ENCODE data around the gene CNST. TPM values are rescaled to one million over a fixed set of nuclear protein-coding genes. Genes with fewer than 3 reads are reported as not detected.

The CNST gene
- total and polyA plus RNA-seq, 9 of the 15 experiments (the other 6 are each of a cell fraction or from before 2014, with no cell fraction given), result 17.0 to 55.3 (median 30.8) TPM

DNA sequence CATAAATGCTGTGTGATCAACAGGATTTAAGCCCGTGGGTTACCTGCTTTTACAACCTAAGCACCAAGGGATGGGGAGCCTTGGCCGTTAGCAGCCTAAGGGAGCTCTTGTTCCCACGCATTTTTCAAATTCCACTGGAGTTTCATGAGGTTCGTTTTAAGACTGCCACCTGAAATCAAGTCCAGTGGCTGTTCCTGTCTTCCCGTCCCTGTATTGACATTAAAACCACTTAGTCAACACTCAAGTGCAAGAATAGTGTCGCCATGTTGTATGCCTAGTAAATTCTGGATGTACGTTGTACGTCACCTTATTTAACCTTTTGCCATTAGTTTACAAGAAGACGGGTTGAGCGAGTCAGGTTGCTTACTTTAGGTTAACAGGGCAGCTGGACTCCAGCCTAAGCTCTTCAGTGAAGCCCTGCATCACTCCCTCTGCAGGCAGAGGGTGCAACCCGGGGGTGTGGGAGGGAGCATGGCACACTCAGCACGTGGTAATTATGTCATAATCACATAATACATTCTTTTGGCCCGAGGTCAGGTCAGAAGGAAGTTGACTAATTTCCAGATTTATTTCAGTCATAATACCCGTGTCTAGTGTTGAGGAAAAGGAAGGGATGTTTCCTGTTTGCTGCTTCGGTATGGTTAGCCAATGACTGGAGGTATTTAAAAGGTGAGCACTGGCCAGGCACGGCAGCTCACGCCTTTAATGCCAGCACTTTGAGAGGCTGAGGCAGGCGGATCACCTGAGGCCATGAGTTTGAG, 42.5 kb downstream of the CNST start (continued):
- TF ChIP-seq, protein P1, sequence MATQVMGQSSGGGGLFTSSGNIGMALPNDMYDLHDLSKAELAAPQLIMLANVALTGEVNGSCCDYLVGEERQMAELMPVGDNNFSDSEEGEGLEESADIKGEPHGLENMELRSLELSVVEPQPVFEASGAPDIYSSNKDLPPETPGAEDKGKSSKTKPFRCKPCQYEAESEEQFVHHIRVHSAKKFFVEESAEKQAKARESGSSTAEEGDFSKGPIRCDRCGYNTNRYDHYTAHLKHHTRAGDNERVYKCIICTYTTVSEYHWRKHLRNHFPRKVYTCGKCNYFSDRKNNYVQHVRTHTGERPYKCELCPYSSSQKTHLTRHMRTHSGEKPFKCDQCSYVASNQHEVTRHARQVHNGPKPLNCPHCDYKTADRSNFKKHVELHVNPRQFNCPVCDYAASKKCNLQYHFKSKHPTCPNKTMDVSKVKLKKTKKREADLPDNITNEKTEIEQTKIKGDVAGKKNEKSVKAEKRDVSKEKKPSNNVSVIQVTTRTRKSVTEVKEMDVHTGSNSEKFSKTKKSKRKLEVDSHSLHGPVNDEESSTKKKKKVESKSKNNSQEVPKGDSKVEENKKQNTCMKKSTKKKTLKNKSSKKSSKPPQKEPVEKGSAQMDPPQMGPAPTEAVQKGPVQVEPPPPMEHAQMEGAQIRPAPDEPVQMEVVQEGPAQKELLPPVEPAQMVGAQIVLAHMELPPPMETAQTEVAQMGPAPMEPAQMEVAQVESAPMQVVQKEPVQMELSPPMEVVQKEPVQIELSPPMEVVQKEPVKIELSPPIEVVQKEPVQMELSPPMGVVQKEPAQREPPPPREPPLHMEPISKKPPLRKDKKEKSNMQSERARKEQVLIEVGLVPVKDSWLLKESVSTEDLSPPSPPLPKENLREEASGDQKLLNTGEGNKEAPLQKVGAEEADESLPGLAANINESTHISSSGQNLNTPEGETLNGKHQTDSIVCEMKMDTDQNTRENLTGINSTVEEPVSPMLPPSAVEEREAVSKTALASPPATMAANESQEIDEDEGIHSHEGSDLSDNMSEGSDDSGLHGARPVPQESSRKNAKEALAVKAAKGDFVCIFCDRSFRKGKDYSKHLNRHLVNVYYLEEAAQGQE (IDR thresholded peaks at IDR 0.05; ENCODE audit: borderline replicate concordance), result no peak
- TF ChIP-seq, protein P1 (CRISPR knock-in tag; IDR thresholded peaks at IDR 0.05; ENCODE audit: low read depth), result no peak
- TF ChIP-seq, protein P2, sequence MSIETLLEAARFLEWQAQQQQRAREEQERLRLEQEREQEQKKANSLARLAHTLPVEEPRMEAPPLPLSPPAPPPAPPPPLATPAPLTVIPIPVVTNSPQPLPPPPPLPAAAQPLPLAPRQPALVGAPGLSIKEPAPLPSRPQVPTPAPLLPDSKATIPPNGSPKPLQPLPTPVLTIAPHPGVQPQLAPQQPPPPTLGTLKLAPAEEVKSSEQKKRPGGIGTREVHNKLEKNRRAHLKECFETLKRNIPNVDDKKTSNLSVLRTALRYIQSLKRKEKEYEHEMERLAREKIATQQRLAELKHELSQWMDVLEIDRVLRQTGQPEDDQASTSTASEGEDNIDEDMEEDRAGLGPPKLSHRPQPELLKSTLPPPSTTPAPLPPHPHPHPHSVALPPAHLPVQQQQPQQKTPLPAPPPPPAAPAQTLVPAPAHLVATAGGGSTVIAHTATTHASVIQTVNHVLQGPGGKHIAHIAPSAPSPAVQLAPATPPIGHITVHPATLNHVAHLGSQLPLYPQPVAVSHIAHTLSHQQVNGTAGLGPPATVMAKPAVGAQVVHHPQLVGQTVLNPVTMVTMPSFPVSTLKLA (conservative IDR thresholded peaks at IDR 0.05), result peak; percentile 59 to 69; a peak in 3 of 4 replicates
- TF ChIP-seq TEAD1 (CRISPR knock-in tag; IDR thresholded peaks at IDR 0.05) (no peak), ZNF717 (CRISPR knock-in tag; IDR thresholded peaks at IDR 0.05) (no peak), RHOXF2B (CRISPR knock-in tag; conservative IDR thresholded peaks at IDR 0.05) (no peak), HLTF (IDR thresholded peaks at IDR 0.05) (no peak), ZNF561 (CRISPR knock-in tag; conservative IDR thresholded peaks at IDR 0.05) (no peak), NFATC3 (IDR thresholded peaks at IDR 0.05) (no peak), MED1 (CRISPR knock-in tag; IDR thresholded peaks at IDR 0.05; ENCODE audit: borderline replicate concordance) (no peak), TBL1XR1 (IDR thresholded peaks at IDR 0.05; ENCODE audit: low read length in 2 of 2) (no peak), HMG20B (CRISPR knock-in tag; IDR thresholded peaks at IDR 0.05) (no peak), ZNF143 (CRISPR knock-in tag; IDR thresholded peaks at IDR 0.05) (no peak)
- TF ChIP-seq, protein P3, sequence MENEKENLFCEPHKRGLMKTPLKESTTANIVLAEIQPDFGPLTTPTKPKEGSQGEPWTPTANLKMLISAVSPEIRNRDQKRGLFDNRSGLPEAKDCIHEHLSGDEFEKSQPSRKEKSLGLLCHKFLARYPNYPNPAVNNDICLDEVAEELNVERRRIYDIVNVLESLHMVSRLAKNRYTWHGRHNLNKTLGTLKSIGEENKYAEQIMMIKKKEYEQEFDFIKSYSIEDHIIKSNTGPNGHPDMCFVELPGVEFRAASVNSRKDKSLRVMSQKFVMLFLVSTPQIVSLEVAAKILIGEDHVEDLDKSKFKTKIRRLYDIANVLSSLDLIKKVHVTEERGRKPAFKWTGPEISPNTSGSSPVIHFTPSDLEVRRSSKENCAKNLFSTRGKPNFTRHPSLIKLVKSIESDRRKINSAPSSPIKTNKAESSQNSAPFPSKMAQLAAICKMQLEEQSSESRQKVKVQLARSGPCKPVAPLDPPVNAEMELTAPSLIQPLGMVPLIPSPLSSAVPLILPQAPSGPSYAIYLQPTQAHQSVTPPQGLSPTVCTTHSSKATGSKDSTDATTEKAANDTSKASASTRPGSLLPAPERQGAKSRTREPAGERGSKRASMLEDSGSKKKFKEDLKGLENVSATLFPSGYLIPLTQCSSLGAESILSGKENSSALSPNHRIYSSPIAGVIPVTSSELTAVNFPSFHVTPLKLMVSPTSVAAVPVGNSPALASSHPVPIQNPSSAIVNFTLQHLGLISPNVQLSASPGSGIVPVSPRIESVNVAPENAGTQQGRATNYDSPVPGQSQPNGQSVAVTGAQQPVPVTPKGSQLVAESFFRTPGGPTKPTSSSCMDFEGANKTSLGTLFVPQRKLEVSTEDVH (IDR thresholded peaks at IDR 0.05; ENCODE audit: low read depth, partially characterized antibody), result no peak
- TF ChIP-seq, protein P4, sequence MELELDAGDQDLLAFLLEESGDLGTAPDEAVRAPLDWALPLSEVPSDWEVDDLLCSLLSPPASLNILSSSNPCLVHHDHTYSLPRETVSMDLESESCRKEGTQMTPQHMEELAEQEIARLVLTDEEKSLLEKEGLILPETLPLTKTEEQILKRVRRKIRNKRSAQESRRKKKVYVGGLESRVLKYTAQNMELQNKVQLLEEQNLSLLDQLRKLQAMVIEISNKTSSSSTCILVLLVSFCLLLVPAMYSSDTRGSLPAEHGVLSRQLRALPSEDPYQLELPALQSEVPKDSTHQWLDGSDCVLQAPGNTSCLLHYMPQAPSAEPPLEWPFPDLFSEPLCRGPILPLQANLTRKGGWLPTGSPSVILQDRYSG (tag; conservative IDR thresholded peaks at IDR 0.05; ENCODE audit: low read depth), result no peak

Data from K562 (cell line).